HFFc6 (cell line): ENCODE data around the gene RNF19B. TPM values are rescaled to one million over a fixed set of nuclear protein-coding genes. Genes with fewer than 3 reads are reported as not detected.

Experiments used
- DNase-seq: peaks from one replicate; pipeline ENCODE4 v3.0.0-alpha.2; 2018
- H3K27ac Mint-ChIP-seq: 2 replicates; pipeline ENCODE4 v1.8.0; 2020; ENCODE audit warnings: mild to moderate bottlenecking, mixed read lengths
- H3K27me3 Mint-ChIP-seq: 2 replicates; pipeline ENCODE4 v1.8.0; 2021; ENCODE audit warnings: mild to moderate bottlenecking, moderate library complexity, mixed read lengths; ENCODE audit not compliant: insufficient read depth
- H3K36me3 Mint-ChIP-seq: 2 replicates; pipeline ENCODE4 v1.8.0; 2021; ENCODE audit warnings: low read depth, mixed read lengths
- H3K4me1 Mint-ChIP-seq: 2 replicates; pipeline ENCODE4 v1.8.0; 2020; ENCODE audit warnings: low read depth, mixed read lengths
- H3K4me3 Mint-ChIP-seq: 2 replicates; pipeline ENCODE4 v1.8.0; 2020; ENCODE audit warnings: mild to moderate bottlenecking, moderate library complexity, mixed read lengths
- H3K9me3 Mint-ChIP-seq: 2 replicates; pipeline ENCODE4 v1.8.0; 2020; ENCODE audit warnings: mild to moderate bottlenecking, mixed read lengths
- total RNA-seq, 6 experiments: library from RNA; stranded (reverse); fragmentation: NEBNext Ultra II Directional; extraction: Animal tissue kit (Norgen Biotek cat#: 25700); gene quantifications; 2 replicates in 1 of 6; 3 replicates in 5 of 6; pipeline ENCODE4 v1.2.3, GENCODE V29; 2021
- TF ChIP-seq, protein P1 (sequence below): fragments of 200-600 bp; sonication (generic); IDR thresholded peaks from 2 replicates; pipeline ENCODE4 v1.5.0; 2021; ENCODE audit warnings: antibody characterized with exemption, mild to moderate bottlenecking

The RNF19B gene
- total RNA-seq, 6 experiments from 2014 or later, result 9.4 to 10.6 (median 9.9) TPM

DNA sequence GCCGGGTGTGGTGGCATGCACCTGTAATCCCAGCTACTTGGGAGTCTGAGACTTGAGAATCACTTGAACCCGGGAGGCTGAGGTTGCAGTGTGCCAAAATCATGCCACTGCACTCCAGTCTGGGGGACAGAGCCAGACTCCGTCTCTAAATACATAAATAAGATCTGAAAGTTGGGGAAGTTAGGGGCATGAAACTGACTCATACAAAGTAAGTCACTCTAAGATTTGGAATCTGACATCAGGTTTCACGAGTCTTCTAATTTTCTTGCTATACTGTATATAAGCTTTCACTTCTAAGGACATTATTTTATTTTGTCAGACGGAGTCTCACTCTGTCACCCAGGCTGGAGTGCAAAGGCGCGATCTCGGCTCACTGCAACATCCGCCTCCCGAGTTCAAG, 30.1 kb downstream of the RNF19B start:
- no peak overlapping the region for H3K27ac Mint-ChIP-seq
- DNase-seq, result no peak
- TF ChIP-seq, protein P1, sequence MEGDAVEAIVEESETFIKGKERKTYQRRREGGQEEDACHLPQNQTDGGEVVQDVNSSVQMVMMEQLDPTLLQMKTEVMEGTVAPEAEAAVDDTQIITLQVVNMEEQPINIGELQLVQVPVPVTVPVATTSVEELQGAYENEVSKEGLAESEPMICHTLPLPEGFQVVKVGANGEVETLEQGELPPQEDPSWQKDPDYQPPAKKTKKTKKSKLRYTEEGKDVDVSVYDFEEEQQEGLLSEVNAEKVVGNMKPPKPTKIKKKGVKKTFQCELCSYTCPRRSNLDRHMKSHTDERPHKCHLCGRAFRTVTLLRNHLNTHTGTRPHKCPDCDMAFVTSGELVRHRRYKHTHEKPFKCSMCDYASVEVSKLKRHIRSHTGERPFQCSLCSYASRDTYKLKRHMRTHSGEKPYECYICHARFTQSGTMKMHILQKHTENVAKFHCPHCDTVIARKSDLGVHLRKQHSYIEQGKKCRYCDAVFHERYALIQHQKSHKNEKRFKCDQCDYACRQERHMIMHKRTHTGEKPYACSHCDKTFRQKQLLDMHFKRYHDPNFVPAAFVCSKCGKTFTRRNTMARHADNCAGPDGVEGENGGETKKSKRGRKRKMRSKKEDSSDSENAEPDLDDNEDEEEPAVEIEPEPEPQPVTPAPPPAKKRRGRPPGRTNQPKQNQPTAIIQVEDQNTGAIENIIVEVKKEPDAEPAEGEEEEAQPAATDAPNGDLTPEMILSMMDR, result no peak
- H3K27me3 Mint-ChIP-seq, result no peaks in the 10 kb centered on the region; the same call in 1 of the 2 replicates
- no peaks in the 10 kb centered on the region for H3K9me3 Mint-ChIP-seq
- H3K36me3 Mint-ChIP-seq, result peaks cover 21% of the 10 kb centered on the region
- no peak overlapping the region for H3K4me3 Mint-ChIP-seq
- peaks cover 29% of the 10 kb centered on the region for H3K4me1 Mint-ChIP-seq

DNA sequence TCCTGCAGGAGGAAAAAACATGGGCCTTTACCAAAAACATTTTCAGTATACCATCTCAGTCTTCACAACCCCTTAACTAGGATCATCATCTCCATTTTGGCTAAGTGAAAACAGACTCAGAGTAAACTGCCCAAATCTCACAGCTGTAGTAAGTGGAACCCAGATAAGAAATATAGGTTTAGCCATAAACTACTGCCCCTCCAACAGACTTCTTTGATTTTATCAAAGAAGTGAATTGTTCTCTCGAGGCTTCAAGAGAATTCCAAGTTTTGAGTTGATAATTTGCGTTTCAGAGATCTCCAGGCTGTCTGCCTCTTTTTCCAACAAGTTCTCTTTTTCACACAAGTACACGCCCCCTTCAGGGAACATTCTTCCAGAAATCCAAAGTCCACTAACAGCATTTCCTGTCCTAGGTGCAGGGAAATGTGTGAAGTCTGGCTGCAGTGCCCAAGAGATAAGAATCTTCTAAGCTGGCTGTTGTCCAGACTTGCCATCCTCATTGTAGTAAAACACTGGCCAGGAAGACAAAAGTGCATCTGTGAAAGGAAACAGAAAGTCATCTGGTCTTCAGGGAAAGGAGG, 30.8 kb downstream of the RNF19B start:
- H3K36me3 Mint-ChIP-seq, result peaks cover 21% of the 10 kb centered on the region
- no peak overlapping the region for H3K4me3 Mint-ChIP-seq
- peak; percentile 30 for DNase-seq
- TF ChIP-seq, protein P1, result peak; percentile 58
- peaks cover 24% of the 10 kb centered on the region for H3K4me1 Mint-ChIP-seq
- no peaks in the 10 kb centered on the region for H3K9me3 Mint-ChIP-seq
- H3K27ac Mint-ChIP-seq, result peak overlapping the region; percentile 51
- H3K27me3 Mint-ChIP-seq, result no peaks in the 10 kb centered on the region; the same call in 1 of the 2 replicates

DNA sequence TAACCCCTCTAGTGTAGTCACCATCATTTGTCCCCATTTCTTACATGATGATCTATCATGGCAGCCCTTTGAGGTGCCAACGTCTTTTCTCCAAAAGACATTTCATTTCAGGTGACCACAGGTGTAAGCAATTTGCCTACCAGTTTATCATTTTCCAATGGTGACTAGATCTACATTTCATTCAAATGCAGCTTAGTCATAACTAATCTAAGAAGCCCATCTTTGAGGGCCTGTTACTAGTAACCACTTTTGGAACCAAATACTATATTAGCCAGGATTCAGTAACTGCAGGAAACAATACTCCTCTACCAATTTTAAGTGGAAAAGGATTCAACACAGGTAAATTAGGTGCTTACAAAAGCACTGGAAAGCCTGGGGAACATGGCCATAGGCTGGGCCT, 32.8 kb downstream of the RNF19B start:
- peaks cover 2% of the 10 kb centered on the region for H3K36me3 Mint-ChIP-seq
- TF ChIP-seq, protein P1, result no peak

DNA sequence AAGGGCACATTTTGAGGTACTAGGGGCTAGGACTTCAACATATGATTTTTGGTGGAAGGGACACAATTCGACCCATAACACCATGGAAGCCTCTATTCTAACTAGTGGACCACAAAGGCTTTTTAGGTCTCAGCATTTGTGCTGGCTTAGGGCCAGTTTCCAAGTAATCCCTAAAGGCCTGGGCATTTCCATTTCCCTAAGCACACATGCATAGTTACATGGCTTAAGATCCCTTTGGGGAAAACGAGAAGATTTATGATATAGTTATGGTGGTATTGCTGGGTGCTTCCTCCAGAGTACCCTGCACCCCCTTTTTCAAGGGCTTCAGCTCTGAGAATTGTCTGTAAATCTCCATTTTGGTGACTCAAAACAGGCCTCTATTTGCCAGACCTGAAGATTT, 35.2 kb downstream of the RNF19B start:
- Mint-ChIP-seq H3K27me3 (peaks cover 10% of the 10 kb centered on the region), H3K36me3 (no peaks in the 10 kb centered on the region), H3K9me3 (no peaks in the 10 kb centered on the region), H3K27ac (no peak overlapping the region), H3K4me1 (peaks cover 29% of the 10 kb centered on the region), H3K4me3 (no peak overlapping the region)
- TF ChIP-seq, protein P1, result no peak
- DNase-seq, result no peak

More for the DNA sequence above, 32.8 kb downstream of the RNF19B start:
- H3K4me3 Mint-ChIP-seq, result no peak overlapping the region
- no peak for DNase-seq
- no peak overlapping the region for H3K27ac Mint-ChIP-seq
- H3K27me3 Mint-ChIP-seq, result no peaks in the 10 kb centered on the region; the same call in 1 of the 2 replicates
- no peaks in the 10 kb centered on the region for H3K9me3 Mint-ChIP-seq
- peaks cover 12% of the 10 kb centered on the region for H3K4me1 Mint-ChIP-seq

DNA sequence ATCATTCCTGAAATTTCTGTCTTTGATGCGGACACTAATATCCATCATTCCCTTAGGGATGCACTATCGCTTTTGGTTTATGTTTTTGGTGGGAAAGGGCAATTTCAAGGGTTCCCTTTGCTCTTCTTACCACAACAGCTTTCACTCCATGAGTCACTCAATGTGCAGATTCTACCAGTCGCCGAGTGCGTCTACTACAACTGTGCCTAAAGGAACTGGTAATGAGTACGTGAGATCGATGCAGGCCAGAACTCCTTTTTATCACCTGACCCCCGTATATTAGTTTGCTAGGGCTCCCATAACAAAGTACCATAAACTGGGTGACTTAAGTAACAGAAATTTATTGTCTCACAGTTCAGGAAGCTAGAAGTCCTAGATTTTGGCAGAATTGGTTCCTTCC, 35.9 kb downstream of the RNF19B start:
- no peaks in the 10 kb centered on the region for H3K36me3 Mint-ChIP-seq

More for the DNA sequence above, 35.9 kb downstream of the RNF19B start:
- Mint-ChIP-seq H3K9me3 (no peaks in the 10 kb centered on the region), H3K27me3 (peaks cover 13% of the 10 kb centered on the region), H3K4me3 (no peak overlapping the region), H3K27ac (no peak overlapping the region), H3K4me1 (peaks cover 27% of the 10 kb centered on the region)
- DNase-seq, result no peak
- TF ChIP-seq, protein P1, result no peak
